Activated CD4-positive, CD25-positive, alpha-beta regulatory T cell (primary cell): Measurements from ENCODE around the gene PIAS2.
"Not testable (repeated sequence)": the region's sequence is repeated elsewhere in the genome, so short reads cannot be mapped to it uniquely, and the experiment has no call there.

Source experiments
- DNase-seq, 4 experiments: peaks; one replicate each; lab custom pipeline; 2025; lab: John Stamatoyannopoulos, UW

Gene PIAS2

GRCh38 chr18:46899274-46899948 lies 17.9 kb downstream of the PIAS2 start:
- no peak for DNase-seq

DNA sequence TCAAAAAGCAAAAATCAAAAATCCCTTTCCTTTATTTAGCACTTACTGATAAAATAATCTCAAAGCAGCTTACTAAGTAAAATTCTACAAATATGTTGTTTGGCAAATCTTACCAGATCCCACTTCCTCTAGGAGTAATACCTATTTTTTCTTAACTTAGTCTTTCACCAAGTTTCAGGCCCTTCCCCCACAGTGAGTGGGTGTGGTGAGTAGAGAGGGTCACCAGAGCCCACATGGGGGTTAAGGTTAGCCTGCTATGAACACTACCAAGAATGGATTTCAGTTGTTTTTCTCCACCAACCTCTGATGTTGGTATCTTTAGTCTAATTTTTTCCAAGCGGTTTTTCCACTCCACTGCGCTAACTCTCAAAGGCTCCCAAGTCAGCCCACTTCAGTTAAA lies 23.2 kb downstream of the PIAS2 start:
- DNase-seq, result no peak

DNA sequence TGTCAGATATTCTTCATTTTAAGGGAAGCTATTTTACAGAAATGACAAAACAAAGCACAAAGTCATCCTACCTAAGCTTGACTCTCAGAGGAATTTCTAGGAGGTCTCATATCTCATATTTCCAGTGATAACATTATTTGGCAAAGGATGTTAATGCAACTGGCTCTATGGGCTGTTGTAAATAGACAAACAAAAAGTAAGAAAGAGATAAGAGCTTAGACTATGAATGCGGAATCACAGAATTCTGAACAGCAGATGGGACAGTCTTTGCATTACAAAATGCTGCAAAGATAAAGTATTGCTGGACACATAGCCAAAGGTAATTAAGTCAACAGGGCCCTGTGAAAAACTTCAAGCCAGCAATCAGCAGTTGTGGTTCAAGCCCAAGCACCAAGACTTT lies 23.9 kb downstream of the PIAS2 start:
- no peak for DNase-seq

DNA sequence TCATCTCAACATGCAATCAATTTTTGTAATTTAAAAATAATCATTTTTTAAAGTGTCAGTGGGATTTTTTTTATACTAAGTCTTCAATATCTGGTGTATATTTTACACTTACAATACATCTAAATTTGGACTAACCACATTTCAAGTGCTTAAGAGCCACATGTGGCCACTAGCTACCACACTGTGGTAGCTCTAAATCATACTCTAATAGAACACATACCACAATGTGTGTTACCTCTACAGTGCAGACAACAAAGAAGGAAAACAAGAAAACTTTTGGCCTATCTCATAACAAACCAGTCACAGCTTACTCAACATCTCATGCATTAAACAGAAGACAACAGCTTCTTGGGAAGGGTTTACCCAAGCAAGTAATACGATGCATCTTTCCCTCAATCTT lies 24.5 kb downstream of the PIAS2 start:
- no peak for DNase-seq

GRCh38 chr18:46891742-46892214 lies 25.5 kb downstream of the PIAS2 start:
- no peak for DNase-seq

DNA sequence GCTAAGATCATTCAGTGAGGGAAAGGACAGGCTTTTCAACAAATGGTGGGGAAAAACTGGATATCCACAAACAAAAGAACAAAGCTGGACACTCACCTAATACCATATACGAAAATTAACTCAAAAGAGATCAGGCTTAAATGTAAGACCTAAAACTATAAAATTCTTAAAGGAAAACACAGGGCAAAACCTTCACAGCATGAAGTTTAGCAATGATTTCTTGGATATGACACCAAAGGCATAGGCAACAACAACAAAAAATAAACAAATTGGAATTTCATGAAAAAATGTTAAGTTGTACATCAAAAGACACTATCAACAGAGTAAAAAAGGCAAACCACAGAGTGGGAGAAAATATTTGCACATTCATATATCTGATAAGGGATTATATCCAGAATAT lies 28.3 kb downstream of the PIAS2 start:
- DNase-seq, result no peak

GRCh38 chr18:46886893-46887292 lies 30.4 kb downstream of the PIAS2 start:
- no peak for DNase-seq

GRCh38 chr18:46883180-46883579 lies 34.1 kb downstream of the PIAS2 start:
- DNase-seq, result no peak

GRCh38 chr18:46877329-46877987 lies 39.8 kb downstream of the PIAS2 start:
- DNase-seq, result no peak

GRCh38 chr18:46868169-46868921 lies 49.0 kb downstream of the PIAS2 start:
- no peak for DNase-seq

DNA sequence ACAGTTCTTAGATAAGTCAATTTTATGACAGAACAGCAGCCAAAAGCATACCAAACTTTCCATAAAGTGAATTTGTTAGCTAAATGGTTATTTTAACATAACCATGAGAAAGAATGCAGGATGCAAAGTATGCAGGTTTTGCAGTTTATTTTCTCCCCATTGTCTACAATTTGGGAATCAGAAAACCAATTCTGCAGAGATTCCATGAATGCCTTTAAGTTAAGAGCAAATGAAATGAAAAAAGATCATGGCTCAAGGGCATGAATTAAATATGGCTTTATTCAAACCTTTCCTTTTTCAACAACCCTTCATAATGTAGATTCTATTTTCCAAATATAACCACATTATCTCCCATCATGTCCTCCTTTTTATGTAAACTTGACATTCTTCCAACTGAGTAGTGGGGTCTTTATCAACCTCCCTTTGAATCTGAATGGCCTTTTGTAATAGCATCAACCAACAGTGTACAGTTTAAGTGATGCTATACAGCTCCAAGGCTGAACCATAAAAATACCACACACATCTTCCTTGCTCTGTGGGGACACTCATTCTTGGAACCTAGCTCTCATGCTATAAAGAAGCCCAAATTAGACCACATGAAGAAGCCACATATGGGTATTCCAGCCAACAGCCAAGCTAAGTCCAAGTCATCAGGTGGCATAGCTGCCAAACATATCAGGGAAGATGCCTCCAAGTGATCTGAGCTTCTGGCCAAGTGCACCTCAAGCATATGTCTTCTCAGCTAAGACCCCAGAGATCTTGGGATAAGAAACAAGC lies 49.8 kb downstream of the PIAS2 start:
- no peak for DNase-seq

DNA sequence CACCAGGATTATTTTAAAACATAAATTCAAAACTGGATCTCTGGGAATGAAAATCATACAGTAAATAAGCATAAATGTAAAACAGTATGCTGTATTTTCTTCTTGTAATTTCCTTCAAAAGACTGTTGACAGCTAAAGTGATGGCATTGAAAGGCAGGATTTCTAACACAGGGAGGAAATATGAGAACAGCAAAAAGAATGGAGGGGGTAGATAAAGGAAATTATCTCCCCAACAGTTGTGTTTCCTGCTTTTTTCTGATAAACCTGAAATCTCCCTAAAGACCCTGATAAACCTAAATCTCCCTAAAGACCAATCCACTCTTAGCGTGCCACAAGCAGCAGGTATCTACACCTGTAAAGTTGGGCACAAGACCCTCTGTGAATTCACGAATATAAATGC lies 50.8 kb downstream of the PIAS2 start:
- DNase-seq, result no peak

GRCh38 chr18:46865245-46865644 lies 52.1 kb downstream of the PIAS2 start:
- not testable (repeated sequence) for DNase-seq

- no peak for DNase-seq
Observed at GRCh38 chr18:46859855-46860254, 57.5 kb downstream of the PIAS2 start.

- DNase-seq, result no peak
Observed at GRCh38 chr18:46858290-46858689, 59.0 kb downstream of the PIAS2 start.

GRCh38 chr18:46856973-46857372 lies 60.3 kb downstream of the PIAS2 start:
- DNase-seq, result no peak

- no peak for DNase-seq
Observed at GRCh38 chr18:46849007-46849406, 68.3 kb downstream of the PIAS2 start.

DNA sequence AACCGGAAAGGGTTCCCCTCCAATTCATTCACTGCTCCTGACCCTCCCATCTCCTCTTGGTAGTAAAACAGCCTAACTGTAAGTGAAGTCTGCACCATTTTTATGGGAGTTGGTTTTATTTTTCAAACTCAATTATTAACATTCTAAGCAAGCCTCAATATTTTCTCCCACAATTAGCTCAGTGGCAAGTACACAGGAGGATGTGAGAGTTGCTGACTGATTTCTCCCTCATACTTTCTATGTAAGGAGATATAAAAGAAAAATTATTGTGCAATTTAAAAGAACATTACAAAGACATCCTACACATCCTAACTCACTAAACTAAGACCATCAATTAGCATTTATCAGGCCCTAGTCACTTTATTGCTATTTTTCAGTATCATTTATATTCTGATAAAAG lies 73.9 kb downstream of the PIAS2 start:
- DNase-seq, result no peak

DNA sequence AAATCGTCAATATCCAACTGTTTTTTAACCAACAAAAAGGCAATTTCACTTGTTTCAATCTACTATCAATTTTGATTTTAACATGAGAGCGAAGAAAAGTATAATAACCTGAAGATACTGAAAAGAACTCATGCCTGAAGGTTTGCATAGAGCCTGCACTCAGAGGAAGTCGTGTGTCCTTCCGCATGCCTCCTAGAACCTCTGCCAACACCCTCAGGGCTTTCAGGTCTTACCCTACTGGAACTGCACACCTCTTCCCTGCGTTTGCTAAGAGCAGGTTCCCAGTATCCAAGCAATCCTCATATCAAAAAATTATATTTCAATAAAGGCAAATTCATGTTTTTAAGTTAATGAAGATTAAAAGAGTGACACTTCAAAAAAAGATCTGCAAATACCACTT lies 74.7 kb downstream of the PIAS2 start:
- no peak for DNase-seq

DNA sequence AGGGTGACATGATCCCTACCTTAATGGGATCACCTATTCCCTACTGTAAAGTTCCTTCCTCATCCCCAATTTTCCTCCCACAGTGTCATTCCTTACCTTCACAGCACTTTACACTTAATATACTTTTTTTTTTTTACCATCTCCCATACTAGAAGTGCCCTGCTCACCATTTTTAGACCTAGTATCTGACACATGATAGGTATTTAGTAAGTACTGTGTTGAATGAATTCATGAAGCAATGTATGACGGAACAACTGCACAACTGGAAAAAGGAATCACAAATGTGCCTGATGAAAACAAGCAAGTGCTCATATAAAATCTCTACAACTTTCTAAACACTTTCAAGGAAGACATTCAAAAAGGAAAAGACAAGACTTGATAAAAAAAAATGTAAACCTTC lies 83.4 kb downstream of the PIAS2 start:
- DNase-seq, result no peak

- no peak for DNase-seq
Observed at GRCh38 chr18:46832849-46833248, 84.5 kb downstream of the PIAS2 start.

- DNase-seq, result not testable (repeated sequence)
Observed at GRCh38 chr18:46832422-46832821, 84.9 kb downstream of the PIAS2 start.
